ENCODE measurements around the gene MTMR3.

DNA sequence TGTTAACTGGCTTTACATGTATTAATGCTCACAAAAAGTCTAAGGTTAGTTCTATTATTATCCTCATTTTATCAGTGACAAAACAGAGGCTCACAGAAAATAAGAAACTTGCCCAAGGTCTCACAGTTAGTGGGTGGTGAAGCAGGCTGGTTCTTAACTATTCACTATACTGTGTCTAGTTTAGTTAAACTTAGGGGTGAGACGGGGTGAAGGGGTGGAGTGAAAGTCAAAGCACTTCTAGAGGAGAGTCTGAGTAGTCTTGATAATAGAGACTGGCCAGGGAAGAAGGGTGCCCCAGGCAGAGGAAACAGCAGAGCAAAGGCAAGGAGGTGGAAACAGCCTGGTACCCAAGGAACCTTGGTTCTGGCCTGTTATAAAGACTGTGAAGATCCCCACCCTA is 48.9 kb upstream of the MTMR3 start:
- TF ChIP-seq POLR2A (IDR thresholded peaks at IDR 0.05; ENCODE audit: low read depth, low read length) (no peak), POLR2AphosphoS5 (IDR thresholded peaks at IDR 0.05; ENCODE audit: low read depth, low read length) (no peak), TAF1 (IDR thresholded peaks at IDR 0.05; ENCODE audit: borderline replicate concordance, low read depth, low read length) (no peak)

Measured in GM12892 (cell line).